Measurements from ENCODE around the gene HOXA7. TPM values are rescaled to one million over a fixed set of nuclear protein-coding genes. Genes with fewer than 3 reads are reported as not detected.

The HOXA7 gene
- total and polyA plus RNA-seq, 2 experiments from 2014 or later: 0.24 TPM; not detected in 1

- Histone ChIP-seq H3K36me3 (ENCODE audit: insufficient read depth) (no peaks in the 10 kb centered on the region), H3K4me3 (no peak overlapping the region), H3K27ac (ENCODE audit: low read depth) (no peak overlapping the region), H3K4me2 (no peak overlapping the region; the same call in 1 of the 2 replicates), H3K27me3 (ENCODE audit: insufficient read depth) (peaks cover 100% of the 10 kb centered on the region), H4K20me1 (replicated peaks; ENCODE audit: insufficient read depth) (peaks cover 47% of the 10 kb centered on the region), H3K9me2 (ENCODE audit: insufficient read depth) (no peaks in the 10 kb centered on the region), H3F3A (replicated peaks; ENCODE audit: low read depth) (peaks cover 50% of the 10 kb centered on the region), H3K4me1 (ENCODE audit: insufficient read depth) (peaks cover 29% of the 10 kb centered on the region), H2AFZ (no peak overlapping the region), H3K79me2 (replicated peaks; ENCODE audit: insufficient read depth) (no peaks in the 10 kb centered on the region)
- DNase-seq (ENCODE audit: low spot score): no peak
- no peaks in the 10 kb centered on the region; the same call in 2 of the 3 replicates for H3K36me3 Mint-ChIP-seq (ENCODE audit: low read depth)
- no peak overlapping the region for H3K27ac Mint-ChIP-seq
- H3K4me1 Mint-ChIP-seq: peaks cover 15% of the 10 kb centered on the region; the same call in 2 of the 3 replicates
- peaks cover 11% of the 10 kb centered on the region; the same call in 2 of the 3 replicates for H3K9me3 Mint-ChIP-seq
- TF ChIP-seq ZNF462 (CRISPR knock-in tag; IDR thresholded peaks at IDR 0.05) (no peak), ZNF114 (CRISPR knock-in tag; IDR thresholded peaks at IDR 0.05) (no peak), EZH2phosphoT487 (IDR thresholded peaks at IDR 0.05; ENCODE audit: unreplicated experiment) (peak; percentile 58), EZH2 (IDR thresholded peaks at IDR 0.05; ENCODE audit: low read depth, unreplicated experiment) (peak; percentile 70)
- no peak for ATAC-seq
- H3K4me3 Mint-ChIP-seq: no peak overlapping the region
- peaks cover 95% of the 10 kb centered on the region for H3K27me3 Mint-ChIP-seq (ENCODE audit: insufficient read depth, low read depth, poor library complexity)
Measured at GRCh38 chr7:27172315-27172774, 15.9 kb upstream of the HOXA7 start.

- DNase-seq (ENCODE audit: low spot score): peak; percentile 52
- Histone ChIP-seq H3K27ac (ENCODE audit: low read depth) (no peak overlapping the region), H3K27me3 (ENCODE audit: insufficient read depth) (peaks cover 100% of the 10 kb centered on the region), H2AFZ (no peak overlapping the region), H3K4me3 (no peak overlapping the region), H3K9me2 (ENCODE audit: insufficient read depth) (no peaks in the 10 kb centered on the region), H3F3A (replicated peaks; ENCODE audit: low read depth) (peaks cover 51% of the 10 kb centered on the region), H3K79me2 (replicated peaks; ENCODE audit: insufficient read depth) (no peaks in the 10 kb centered on the region), H4K20me1 (replicated peaks; ENCODE audit: insufficient read depth) (peaks cover 50% of the 10 kb centered on the region), H3K36me3 (ENCODE audit: insufficient read depth) (no peaks in the 10 kb centered on the region), H3K4me1 (ENCODE audit: insufficient read depth) (peaks cover 29% of the 10 kb centered on the region), H3K4me2 (no peak overlapping the region)
- ATAC-seq: no peak
- H3K27ac Mint-ChIP-seq: no peak overlapping the region
- no peaks in the 10 kb centered on the region; the same call in 2 of the 3 replicates for H3K36me3 Mint-ChIP-seq (ENCODE audit: low read depth)
- peaks cover 15% of the 10 kb centered on the region; the same call in 2 of the 3 replicates for H3K4me1 Mint-ChIP-seq
- peaks cover 95% of the 10 kb centered on the region for H3K27me3 Mint-ChIP-seq (ENCODE audit: insufficient read depth, low read depth, poor library complexity)
- peak overlapping the region; percentile 8; the same call in 1 of the 3 replicates for H3K4me3 Mint-ChIP-seq
- H3K9me3 Mint-ChIP-seq: peaks cover 14% of the 10 kb centered on the region; the same call in 2 of the 3 replicates
- no peak for TF ChIP-seq ZNF462 (CRISPR knock-in tag; IDR thresholded peaks at IDR 0.05)
Measured at GRCh38 chr7:27171637-27172314, 15.3 kb upstream of the HOXA7 start.

All from GM23338 (cell line).